SK-N-SH treated with all-trans-retinoic acid at 6 μM for 48 hours (cell line): Measurements from ENCODE around the gene ACP2.

Experiments
- ATAC-seq: fragments of 200-7000 bp; cut with Tn5 transposase; 3 replicates; pipeline ENCODE4 v1.9.1; 2020; ENCODE audit warnings: mild to moderate bottlenecking, moderate library complexity
- ARNTL ChIP-seq: fragments of 450-650 bp; formaldehyde crosslinking; IDR thresholded peaks from 2 replicates; pipeline ENCODE4 v1.5.0; 2020; ENCODE audit warnings: low read depth, mild to moderate bottlenecking, moderate library complexity, borderline replicate concordance
- BACH2 ChIP-seq: fragments of 250-450 bp; sonication (Bioruptor Pico); IDR thresholded peaks from 2 replicates; pipeline ENCODE4 v1.9.0; 2021; ENCODE audit warnings: mild to moderate bottlenecking, borderline replicate concordance
- CSDC2 ChIP-seq: fragments of 250-450 bp; sonication (Bioruptor Pico); IDR thresholded peaks from 2 replicates; pipeline ENCODE4 v1.5.0; 2020; ENCODE audit warnings: mild to moderate bottlenecking, moderate library complexity
- ESRRG ChIP-seq: fragments of 250-450 bp; sonication (Bioruptor Pico); IDR thresholded peaks from 2 replicates; pipeline ENCODE4 v1.6.1; 2021; ENCODE audit warnings: mild to moderate bottlenecking
- GLIS3 ChIP-seq: fragments of 250-450 bp; sonication (Bioruptor Pico); IDR thresholded peaks from 2 replicates; pipeline ENCODE4 v1.5.0; 2020; ENCODE audit warnings: mild to moderate bottlenecking, moderate library complexity
- ISL1 ChIP-seq: fragments of 250-450 bp; sonication (Bioruptor Pico); IDR thresholded peaks from 2 replicates; pipeline ENCODE4 v2.1.2; 2022; ENCODE audit warnings: mild to moderate bottlenecking, moderate library complexity
- OSR1 ChIP-seq: fragments of 250-450 bp; sonication (Bioruptor Pico); IDR thresholded peaks from 2 replicates; pipeline ENCODE4 v1.8.0; 2022; ENCODE audit warnings: moderate library complexity, mild to moderate bottlenecking, inconsistent platforms
- PPARA ChIP-seq: fragments of 250-450 bp; sonication (Bioruptor Pico); IDR thresholded peaks from 2 replicates; pipeline ENCODE4 v1.5.0; 2020; ENCODE audit warnings: mild to moderate bottlenecking, borderline replicate concordance
- RARB ChIP-seq: fragments of 250-450 bp; sonication (Bioruptor Pico); IDR thresholded peaks from 2 replicates; pipeline ENCODE4 v1.8.0; 2021; ENCODE audit warnings: mild to moderate bottlenecking, moderate library complexity
- SNAI2 ChIP-seq: fragments of 250-450 bp; sonication (Bioruptor Pico); IDR thresholded peaks from 2 replicates; pipeline ENCODE4 v1.5.0; 2020; ENCODE audit warnings: mild to moderate bottlenecking, moderate library complexity
- TCF4 ChIP-seq: fragments of 250-450 bp; sonication (Bioruptor Pico); IDR thresholded peaks from 2 replicates; pipeline ENCODE4 v1.8.0; 2021; ENCODE audit warnings: mild to moderate bottlenecking, moderate library complexity, borderline replicate concordance
- TOX ChIP-seq: fragments of 250-450 bp; sonication (Bioruptor Pico); IDR thresholded peaks from 2 replicates; pipeline ENCODE4 v1.8.0; 2021; ENCODE audit warnings: mild to moderate bottlenecking, moderate library complexity, borderline replicate concordance
- ZC3H10 ChIP-seq: fragments of 250-450 bp; sonication (Bioruptor Pico); IDR thresholded peaks from 2 replicates; pipeline ENCODE4 v1.5.1; 2021; ENCODE audit warnings: mild to moderate bottlenecking, moderate library complexity
- ZFP3 ChIP-seq: fragments of 250-450 bp; sonication (Bioruptor Pico); IDR thresholded peaks from 2 replicates; pipeline ENCODE4 v1.5.0; 2020; ENCODE audit warnings: mild to moderate bottlenecking, moderate library complexity
- ZFP30 ChIP-seq: fragments of 450-650 bp; formaldehyde crosslinking; IDR thresholded peaks from 2 replicates; pipeline ENCODE4 v1.5.0; 2022; ENCODE audit warnings: mild to moderate bottlenecking, moderate library complexity
- ZNF565 ChIP-seq: fragments of 450-650 bp; formaldehyde crosslinking; conservative IDR thresholded peaks from 2 replicates; pipeline ENCODE4 v1.5.0; 2020; ENCODE audit warnings: low read depth, mild to moderate bottlenecking, moderate library complexity
- ZNF70 ChIP-seq: fragments of 450-650 bp; formaldehyde crosslinking; IDR thresholded peaks from 2 replicates; pipeline ENCODE4 v1.5.0; 2020; ENCODE audit warnings: mild to moderate bottlenecking, moderate library complexity
- ZNF8 ChIP-seq: fragments of 450-650 bp; formaldehyde crosslinking; IDR thresholded peaks from 2 replicates; pipeline ENCODE4 v1.5.0; 2020; ENCODE audit warnings: mild to moderate bottlenecking, moderate library complexity
- TF ChIP-seq, protein P1 (sequence below): fragments of 250-450 bp; sonication (Bioruptor Pico); IDR thresholded peaks from 2 replicates; pipeline ENCODE4 v1.8.0; 2021; ENCODE audit warnings: low read depth, mild to moderate bottlenecking, moderate library complexity, borderline replicate concordance
- TF ChIP-seq, protein P2 (sequence below): fragments of 250-450 bp; sonication (Bioruptor Pico); IDR thresholded peaks from 2 replicates; pipeline ENCODE4 v1.5.1; 2020; ENCODE audit warnings: low read depth, mild to moderate bottlenecking, moderate library complexity
- TF ChIP-seq, protein P3 (sequence below): fragments of 250-450 bp; sonication (Bioruptor Pico); IDR thresholded peaks from 2 replicates; pipeline ENCODE4 v1.5.0; 2020; ENCODE audit warnings: mild to moderate bottlenecking, moderate library complexity
- TF ChIP-seq, protein P4 (sequence below): fragments of 250-450 bp; sonication (Bioruptor Pico); IDR thresholded peaks from 2 replicates; pipeline ENCODE4 v1.8.0; 2020; ENCODE audit warnings: mild to moderate bottlenecking, moderate library complexity, borderline replicate concordance

The ACP2 gene

DNA sequence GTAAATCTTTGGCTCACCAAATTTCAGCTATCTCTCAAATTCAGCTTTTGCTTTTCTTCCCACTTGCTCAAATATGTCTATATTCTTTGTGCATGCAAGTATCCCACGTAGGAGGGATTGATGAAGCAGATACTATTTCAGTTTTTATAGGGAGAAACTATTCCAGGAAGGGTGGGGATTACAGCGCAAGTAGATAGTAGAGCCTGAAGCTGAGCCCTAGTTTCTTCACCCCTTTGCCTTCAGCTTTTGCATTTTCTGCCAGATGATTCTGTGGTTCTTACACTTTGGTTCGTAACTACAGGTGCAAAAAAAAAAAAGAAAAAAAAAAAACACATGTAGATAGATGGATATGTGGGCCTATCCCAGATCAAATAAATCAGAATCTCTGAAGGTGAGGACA, 3.1 kb upstream of the ACP2 start:
- ATAC-seq: no peak
- TF ChIP-seq ZNF70 (CRISPR knock-in tag): no peak
- TF ChIP-seq, protein P1, sequence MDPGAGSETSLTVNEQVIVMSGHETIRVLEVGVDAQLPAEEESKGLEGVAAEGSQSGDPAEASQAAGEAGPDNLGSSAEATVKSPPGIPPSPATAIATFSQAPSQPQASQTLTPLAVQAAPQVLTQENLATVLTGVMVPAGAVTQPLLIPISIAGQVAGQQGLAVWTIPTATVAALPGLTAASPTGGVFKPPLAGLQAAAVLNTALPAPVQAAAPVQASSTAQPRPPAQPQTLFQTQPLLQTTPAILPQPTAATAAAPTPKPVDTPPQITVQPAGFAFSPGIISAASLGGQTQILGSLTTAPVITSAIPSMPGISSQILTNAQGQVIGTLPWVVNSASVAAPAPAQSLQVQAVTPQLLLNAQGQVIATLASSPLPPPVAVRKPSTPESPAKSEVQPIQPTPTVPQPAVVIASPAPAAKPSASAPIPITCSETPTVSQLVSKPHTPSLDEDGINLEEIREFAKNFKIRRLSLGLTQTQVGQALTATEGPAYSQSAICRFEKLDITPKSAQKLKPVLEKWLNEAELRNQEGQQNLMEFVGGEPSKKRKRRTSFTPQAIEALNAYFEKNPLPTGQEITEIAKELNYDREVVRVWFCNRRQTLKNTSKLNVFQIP (CRISPR knock-in tag): no peak
- no peak for TF ChIP-seq ZNF8 (CRISPR knock-in tag)
- TF ChIP-seq PPARA: no peak
- TF ChIP-seq ISL1 (CRISPR knock-in tag): no peak
- TF ChIP-seq OSR1 (CRISPR knock-in tag): no peak
- TF ChIP-seq CSDC2 (CRISPR knock-in tag): no peak
- no peak for TF ChIP-seq TCF4 (CRISPR knock-in tag)
- no peak for TF ChIP-seq ZC3H10 (CRISPR knock-in tag)
- TF ChIP-seq ZNF565 (CRISPR knock-in tag): no peak
- no peak for TF ChIP-seq RARB (CRISPR knock-in tag)
- TF ChIP-seq TOX: no peak
- TF ChIP-seq BACH2 (CRISPR knock-in tag): no peak
- no peak for TF ChIP-seq ESRRG (CRISPR knock-in tag)
- TF ChIP-seq ZFP30 (CRISPR knock-in tag): no peak
- TF ChIP-seq SNAI2 (CRISPR knock-in tag): no peak
- TF ChIP-seq ZFP3: no peak
- TF ChIP-seq, protein P2, sequence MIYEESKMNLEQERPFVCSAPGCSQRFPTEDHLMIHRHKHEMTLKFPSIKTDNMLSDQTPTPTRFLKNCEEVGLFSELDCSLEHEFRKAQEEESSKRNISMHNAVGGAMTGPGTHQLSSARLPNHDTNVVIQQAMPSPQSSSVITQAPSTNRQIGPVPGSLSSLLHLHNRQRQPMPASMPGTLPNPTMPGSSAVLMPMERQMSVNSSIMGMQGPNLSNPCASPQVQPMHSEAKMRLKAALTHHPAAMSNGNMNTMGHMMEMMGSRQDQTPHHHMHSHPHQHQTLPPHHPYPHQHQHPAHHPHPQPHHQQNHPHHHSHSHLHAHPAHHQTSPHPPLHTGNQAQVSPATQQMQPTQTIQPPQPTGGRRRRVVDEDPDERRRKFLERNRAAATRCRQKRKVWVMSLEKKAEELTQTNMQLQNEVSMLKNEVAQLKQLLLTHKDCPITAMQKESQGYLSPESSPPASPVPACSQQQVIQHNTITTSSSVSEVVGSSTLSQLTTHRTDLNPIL (CRISPR knock-in tag): no peak
- TF ChIP-seq, protein P3, sequence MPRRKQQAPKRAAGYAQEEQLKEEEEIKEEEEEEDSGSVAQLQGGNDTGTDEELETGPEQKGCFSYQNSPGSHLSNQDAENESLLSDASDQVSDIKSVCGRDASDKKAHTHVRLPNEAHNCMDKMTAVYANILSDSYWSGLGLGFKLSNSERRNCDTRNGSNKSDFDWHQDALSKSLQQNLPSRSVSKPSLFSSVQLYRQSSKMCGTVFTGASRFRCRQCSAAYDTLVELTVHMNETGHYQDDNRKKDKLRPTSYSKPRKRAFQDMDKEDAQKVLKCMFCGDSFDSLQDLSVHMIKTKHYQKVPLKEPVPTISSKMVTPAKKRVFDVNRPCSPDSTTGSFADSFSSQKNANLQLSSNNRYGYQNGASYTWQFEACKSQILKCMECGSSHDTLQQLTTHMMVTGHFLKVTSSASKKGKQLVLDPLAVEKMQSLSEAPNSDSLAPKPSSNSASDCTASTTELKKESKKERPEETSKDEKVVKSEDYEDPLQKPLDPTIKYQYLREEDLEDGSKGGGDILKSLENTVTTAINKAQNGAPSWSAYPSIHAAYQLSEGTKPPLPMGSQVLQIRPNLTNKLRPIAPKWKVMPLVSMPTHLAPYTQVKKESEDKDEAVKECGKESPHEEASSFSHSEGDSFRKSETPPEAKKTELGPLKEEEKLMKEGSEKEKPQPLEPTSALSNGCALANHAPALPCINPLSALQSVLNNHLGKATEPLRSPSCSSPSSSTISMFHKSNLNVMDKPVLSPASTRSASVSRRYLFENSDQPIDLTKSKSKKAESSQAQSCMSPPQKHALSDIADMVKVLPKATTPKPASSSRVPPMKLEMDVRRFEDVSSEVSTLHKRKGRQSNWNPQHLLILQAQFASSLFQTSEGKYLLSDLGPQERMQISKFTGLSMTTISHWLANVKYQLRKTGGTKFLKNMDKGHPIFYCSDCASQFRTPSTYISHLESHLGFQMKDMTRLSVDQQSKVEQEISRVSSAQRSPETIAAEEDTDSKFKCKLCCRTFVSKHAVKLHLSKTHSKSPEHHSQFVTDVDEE (CRISPR knock-in tag): no peak

DNA sequence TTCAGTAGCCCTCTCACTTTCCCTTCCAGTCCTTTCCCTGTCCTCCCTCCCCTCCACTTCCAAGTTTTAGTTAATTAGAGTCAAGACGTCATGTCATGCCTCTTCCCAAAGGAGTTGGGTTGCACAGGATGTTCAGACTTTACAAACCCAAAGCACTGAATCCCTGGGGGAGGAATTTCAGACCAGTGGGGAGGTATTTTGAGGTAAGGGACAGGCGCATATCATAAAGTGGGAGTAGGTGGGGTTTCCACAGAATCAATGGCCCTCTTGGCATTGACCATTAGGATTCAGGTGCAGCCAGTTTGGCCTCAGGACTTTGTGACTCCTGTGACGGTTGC, 733 bp upstream of the ACP2 start:
- no peak for TF ChIP-seq ZFP3
- no peak for TF ChIP-seq TOX
- TF ChIP-seq, protein P3 (CRISPR knock-in tag): no peak
- no peak for TF ChIP-seq BACH2 (CRISPR knock-in tag)
- no peak for TF ChIP-seq ZC3H10 (CRISPR knock-in tag)
- TF ChIP-seq ZNF8 (CRISPR knock-in tag): no peak
- TF ChIP-seq, protein P2 (CRISPR knock-in tag): no peak
- TF ChIP-seq, protein P4, sequence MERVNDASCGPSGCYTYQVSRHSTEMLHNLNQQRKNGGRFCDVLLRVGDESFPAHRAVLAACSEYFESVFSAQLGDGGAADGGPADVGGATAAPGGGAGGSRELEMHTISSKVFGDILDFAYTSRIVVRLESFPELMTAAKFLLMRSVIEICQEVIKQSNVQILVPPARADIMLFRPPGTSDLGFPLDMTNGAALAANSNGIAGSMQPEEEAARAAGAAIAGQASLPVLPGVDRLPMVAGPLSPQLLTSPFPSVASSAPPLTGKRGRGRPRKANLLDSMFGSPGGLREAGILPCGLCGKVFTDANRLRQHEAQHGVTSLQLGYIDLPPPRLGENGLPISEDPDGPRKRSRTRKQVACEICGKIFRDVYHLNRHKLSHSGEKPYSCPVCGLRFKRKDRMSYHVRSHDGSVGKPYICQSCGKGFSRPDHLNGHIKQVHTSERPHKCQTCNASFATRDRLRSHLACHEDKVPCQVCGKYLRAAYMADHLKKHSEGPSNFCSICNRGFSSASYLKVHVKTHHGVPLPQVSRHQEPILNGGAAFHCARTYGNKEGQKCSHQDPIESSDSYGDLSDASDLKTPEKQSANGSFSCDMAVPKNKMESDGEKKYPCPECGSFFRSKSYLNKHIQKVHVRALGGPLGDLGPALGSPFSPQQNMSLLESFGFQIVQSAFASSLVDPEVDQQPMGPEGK: no peak
- no peak for TF ChIP-seq ZNF565 (CRISPR knock-in tag)
- no peak for TF ChIP-seq ARNTL
- no peak for TF ChIP-seq GLIS3
- no peak for TF ChIP-seq TCF4 (CRISPR knock-in tag)
- TF ChIP-seq CSDC2 (CRISPR knock-in tag): no peak
- TF ChIP-seq, protein P1 (CRISPR knock-in tag): no peak
- no peak for TF ChIP-seq ESRRG (CRISPR knock-in tag)
- TF ChIP-seq ZNF70 (CRISPR knock-in tag): no peak
- no peak for TF ChIP-seq OSR1 (CRISPR knock-in tag)
- TF ChIP-seq ISL1 (CRISPR knock-in tag): no peak
- TF ChIP-seq, all 23 proteins: peak for 0
- no peak for ATAC-seq
